ENCODE results near the gene CMBL.

CMBL gene

DNA sequence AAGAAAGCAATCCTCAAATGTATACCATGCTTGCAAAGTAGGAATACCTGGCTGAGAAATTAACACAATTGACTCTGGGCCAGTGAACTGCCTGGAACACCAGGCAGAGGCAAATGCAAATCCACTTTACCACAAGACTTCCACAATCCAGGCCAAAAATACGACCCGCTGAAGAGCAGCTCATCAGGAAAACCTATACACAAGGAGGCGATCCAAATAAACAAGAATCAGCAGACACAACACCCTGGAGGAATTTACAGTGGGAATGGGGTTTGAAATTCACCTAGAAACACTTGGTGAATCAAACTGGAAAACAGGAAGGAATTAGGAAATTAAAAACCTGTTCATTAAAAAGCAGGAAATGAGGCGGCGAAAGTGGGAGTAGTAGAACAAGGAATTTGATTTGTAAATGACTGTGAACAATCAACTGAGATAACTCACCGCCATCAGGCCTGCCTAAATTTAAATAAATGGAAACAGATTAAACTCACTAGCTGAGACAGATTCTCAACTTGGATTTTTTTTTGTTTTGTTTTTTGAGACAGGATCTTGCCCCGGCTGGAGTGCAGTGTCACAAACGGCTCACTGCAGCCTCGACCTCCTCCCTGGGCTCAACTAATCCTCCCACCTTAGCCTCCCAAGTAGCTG is 15.9 kb downstream of the CMBL start:
- DNase-seq (ENCODE audit: extremely low spot score) = no peak
- TF ChIP-seq, protein P1, sequence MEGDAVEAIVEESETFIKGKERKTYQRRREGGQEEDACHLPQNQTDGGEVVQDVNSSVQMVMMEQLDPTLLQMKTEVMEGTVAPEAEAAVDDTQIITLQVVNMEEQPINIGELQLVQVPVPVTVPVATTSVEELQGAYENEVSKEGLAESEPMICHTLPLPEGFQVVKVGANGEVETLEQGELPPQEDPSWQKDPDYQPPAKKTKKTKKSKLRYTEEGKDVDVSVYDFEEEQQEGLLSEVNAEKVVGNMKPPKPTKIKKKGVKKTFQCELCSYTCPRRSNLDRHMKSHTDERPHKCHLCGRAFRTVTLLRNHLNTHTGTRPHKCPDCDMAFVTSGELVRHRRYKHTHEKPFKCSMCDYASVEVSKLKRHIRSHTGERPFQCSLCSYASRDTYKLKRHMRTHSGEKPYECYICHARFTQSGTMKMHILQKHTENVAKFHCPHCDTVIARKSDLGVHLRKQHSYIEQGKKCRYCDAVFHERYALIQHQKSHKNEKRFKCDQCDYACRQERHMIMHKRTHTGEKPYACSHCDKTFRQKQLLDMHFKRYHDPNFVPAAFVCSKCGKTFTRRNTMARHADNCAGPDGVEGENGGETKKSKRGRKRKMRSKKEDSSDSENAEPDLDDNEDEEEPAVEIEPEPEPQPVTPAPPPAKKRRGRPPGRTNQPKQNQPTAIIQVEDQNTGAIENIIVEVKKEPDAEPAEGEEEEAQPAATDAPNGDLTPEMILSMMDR (IDR thresholded peaks at IDR 0.05; ENCODE audit: control extremely low read depth, extremely low read depth, low read depth, missing control alignments) = no peak
- ChIA-PET POLR2A (no interaction called here), CTCF (interaction anchor here (1.2 to 2.2 kb wide), 3 partner anchors 8 to 27 kb away, joined by 3 to 9 read pairs (median 5); no protein-coding TSS in a partner anchor)

DNA sequence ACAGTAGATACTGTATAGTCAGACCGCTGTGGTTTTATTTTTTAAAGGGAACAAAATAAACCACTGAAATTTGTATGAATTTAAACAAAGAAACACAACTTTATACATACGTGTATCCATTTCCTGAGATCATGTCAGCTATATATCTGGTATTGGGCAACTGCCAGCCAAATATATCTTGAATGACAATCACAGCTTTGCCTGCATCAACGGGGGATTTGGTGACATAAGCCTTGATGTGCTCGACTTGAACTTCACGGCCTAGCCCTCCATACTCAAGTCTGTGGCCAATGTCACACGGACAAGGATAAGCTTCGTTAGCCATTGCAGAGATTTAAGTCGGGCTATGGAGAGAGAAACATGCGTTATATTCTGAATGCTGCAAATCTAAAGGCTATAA is 17.3 kb downstream of the CMBL start:
- TF ChIP-seq, protein P1 (IDR thresholded peaks at IDR 0.05; ENCODE audit: control extremely low read depth, extremely low read depth, low read depth, missing control alignments) = no peak
- CTCF ChIA-PET = interaction anchor here (1.8 kb wide), 1 partner anchor 14 kb away, joined by 5 read pairs; no protein-coding TSS in a partner anchor
- no peak for DNase-seq (ENCODE audit: extremely low spot score)
- POLR2A ChIA-PET = no interaction called here

DNA sequence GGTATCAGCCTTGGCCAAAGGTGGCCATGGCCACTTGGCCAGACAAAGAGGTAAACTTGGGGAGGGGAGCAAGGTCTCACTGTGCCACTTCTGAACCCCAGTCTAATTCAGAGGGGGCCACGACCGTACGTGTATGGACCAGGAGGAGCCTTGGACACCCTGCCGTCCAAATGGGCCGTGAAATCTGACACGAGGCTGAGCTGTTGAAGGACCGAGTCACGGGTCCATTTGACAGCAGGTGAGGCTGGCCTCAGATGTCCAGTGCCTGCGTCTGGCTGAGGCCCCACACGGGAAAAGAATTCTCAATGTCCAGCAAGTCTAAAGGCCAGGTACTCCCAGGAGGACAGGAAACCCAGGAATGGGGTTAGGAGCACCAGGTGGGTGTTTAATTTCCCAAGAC is 17.7 kb downstream of the CMBL start:
- DNase-seq (ENCODE audit: extremely low spot score) = no peak
- ChIA-PET CTCF (no interaction called here), POLR2A (no interaction called here)
- TF ChIP-seq, protein P1 (IDR thresholded peaks at IDR 0.05; ENCODE audit: control extremely low read depth, extremely low read depth, low read depth, missing control alignments) = no peak

DNA sequence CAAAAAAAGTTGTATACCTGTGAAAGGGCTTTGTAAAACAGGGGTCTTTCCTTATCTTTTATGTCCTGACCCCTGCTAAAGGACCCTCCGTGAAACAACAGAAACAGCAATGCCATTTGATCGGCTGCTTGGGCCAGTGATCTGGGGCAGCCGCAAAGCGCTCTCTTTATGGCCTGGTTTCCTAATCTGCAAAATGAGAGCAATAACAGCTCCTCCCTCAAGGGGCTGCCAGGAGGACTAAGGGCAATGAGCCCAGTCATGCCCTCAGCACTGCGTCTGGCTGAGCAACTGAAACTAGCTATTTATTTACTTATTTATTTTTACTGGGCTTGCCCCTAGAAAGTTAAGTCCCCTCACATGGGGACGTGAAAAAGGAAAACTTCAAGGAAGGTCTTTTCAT is 18.3 kb downstream of the CMBL start:
- no peak for DNase-seq (ENCODE audit: extremely low spot score)
- TF ChIP-seq, protein P1 (IDR thresholded peaks at IDR 0.05; ENCODE audit: control extremely low read depth, extremely low read depth, low read depth, missing control alignments) = no peak
- POLR2A ChIA-PET = no interaction called here
- CTCF ChIA-PET = no interaction called here

DNA sequence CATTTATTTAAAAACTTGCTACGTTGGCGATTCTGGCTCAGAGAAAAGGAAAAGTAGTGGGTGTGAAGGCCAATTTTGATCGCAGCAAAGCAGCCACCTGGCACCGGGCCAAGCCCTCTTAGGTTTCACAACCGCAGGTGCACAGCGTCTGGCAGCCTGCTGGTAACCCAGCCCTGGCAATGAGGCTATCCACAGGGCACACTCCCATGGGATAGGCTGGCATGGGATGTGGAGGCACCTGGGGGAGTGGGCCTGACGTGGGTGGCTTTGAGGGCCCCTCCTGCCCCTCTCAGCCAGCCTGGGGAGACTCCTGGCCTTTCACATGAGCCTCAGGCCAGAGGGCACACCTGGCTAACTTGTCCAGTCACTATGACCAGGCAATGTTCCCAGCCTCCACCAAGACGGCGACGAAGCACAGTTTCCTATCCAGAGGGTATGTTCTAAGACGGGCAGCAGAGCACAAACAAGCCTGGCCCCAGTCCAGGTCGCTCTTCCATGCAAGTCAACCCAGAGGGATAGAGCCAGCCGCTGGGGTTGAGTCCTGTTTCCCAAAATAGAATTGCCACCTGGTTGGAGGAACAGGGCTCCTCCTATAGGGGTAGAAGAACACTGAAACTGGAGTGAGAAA is 19.0 kb downstream of the CMBL start:
- POLR2A ChIA-PET = no interaction called here
- TF ChIP-seq, protein P1 (IDR thresholded peaks at IDR 0.05; ENCODE audit: control extremely low read depth, extremely low read depth, low read depth, missing control alignments) = no peak
- CTCF ChIA-PET = no interaction called here
- DNase-seq (ENCODE audit: extremely low spot score) = peak; percentile 45

DNA sequence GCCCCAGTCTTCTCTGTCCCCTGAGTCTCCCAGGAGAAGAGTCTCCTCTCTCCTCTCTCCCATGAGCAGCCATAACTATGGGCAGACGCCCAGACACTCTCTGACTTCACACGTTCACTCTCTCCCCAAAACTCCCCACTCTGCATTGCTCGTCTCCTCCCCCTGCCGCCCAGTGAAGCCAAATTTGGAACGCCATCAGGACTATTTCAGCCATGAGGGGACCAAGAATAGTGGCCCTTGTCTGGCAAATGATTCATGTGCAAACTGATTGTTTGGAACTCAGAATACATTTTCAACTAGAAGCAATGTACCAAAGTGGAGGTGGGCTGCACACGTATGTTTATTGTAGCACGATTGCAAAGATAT is 20.9 kb downstream of the CMBL start:
- ChIA-PET POLR2A (interaction anchor here (0.5 kb wide), 1 partner anchor 32 kb away, joined by 3 read pairs; no protein-coding TSS in a partner anchor), CTCF (interaction anchor here (1.4 kb wide), 1 partner anchor 22 kb away, joined by 3 read pairs; no protein-coding TSS in a partner anchor)
- TF ChIP-seq, protein P1 (IDR thresholded peaks at IDR 0.05; ENCODE audit: control extremely low read depth, extremely low read depth, low read depth, missing control alignments) = no peak
- DNase-seq (ENCODE audit: extremely low spot score) = no peak

Data from GM10248 (cell line).